Lower leg skin (tissue), 3 donors: ENCODE results near the gene SSX3.
"Not testable (repeated sequence)": the region's sequence is repeated elsewhere in the genome, so short reads cannot be mapped to it uniquely, and the experiment has no call there.

Experiments
- CTCF ChIP-seq, 3 donors: fragments of 450-650 bp; IDR thresholded peaks; one replicate each; pipeline ENCODE4 v1.5.1; 2016; ENCODE audit warnings: antibody characterized with exemption in 3 of 3, mild to moderate bottlenecking in 3 of 3, moderate library complexity in 2 of 3
- POLR2A ChIP-seq, 2 donors: fragments of 450-650 bp; IDR thresholded peaks; one replicate each; pipeline ENCODE4 v1.6.1; 2016 to 2017; ENCODE audit warnings: antibody characterized with exemption in 2 of 2, mild to moderate bottlenecking in 1 of 2, moderate library complexity in 1 of 2

GRCh38 chrX:48383239-48383638, 26.7 kb upstream of the SSX3 start, which contains the start of gene SSX4:
- TF ChIP-seq CTCF, POLR2A (IDR thresholded peaks at IDR 0.05): not testable (repeated sequence)
